Suprapubic skin (tissue), 4 donors: ENCODE results near the gene MTMR6. TPM values are rescaled to one million over a fixed set of nuclear protein-coding genes. Genes with fewer than 3 reads are reported as not detected.

ENCODE experiments used
- DNase-seq, 2 donors: peaks; one replicate each; pipeline ENCODE4 v3.0.0-alpha.2; 2019; ENCODE audit warnings: low spot score in 2 of 2
- H3K27ac ChIP-seq: fragments of 200-600 bp; sonication (generic); one replicate; pipeline ENCODE4 v1.5.1; 2019
- H3K27me3 ChIP-seq: fragments of 200-600 bp; sonication (generic); one replicate; pipeline ENCODE4 v1.5.1; 2019
- H3K36me3 ChIP-seq: fragments of 200-600 bp; sonication (generic); one replicate; pipeline ENCODE4 v1.5.1; 2019
- H3K4me1 ChIP-seq: fragments of 200-600 bp; sonication (generic); one replicate; pipeline ENCODE4 v1.5.1; 2019
- H3K4me3 ChIP-seq: fragments of 200-600 bp; sonication (generic); one replicate; pipeline ENCODE4 v1.5.1; 2019; ENCODE audit warnings: mild to moderate bottlenecking
- H3K9me3 ChIP-seq: fragments of 200-600 bp; sonication (generic); one replicate; pipeline ENCODE4 v1.5.1; 2019
- CTCF ChIP-seq, 2 donors: fragments of 200-600 bp in 1 of 2; fragments of 450-650 bp in 1 of 2; sonication (generic) in 1 of 2; IDR thresholded peaks; one replicate each; pipeline ENCODE4 v1.5.1; 2016 to 2019; ENCODE audit warnings: antibody characterized with exemption in 2 of 2, mild to moderate bottlenecking in 1 of 2, moderate library complexity in 1 of 2
- EP300 ChIP-seq: sonication (generic); formaldehyde crosslinking; IDR thresholded peaks from one replicate; pipeline ENCODE4 v1.6.1; 2017; ENCODE audit warnings: antibody characterized with exemption
- POLR2A ChIP-seq, 2 donors: fragments of 450-650 bp; IDR thresholded peaks; one replicate each; pipeline ENCODE4 v1.6.1; 2017; ENCODE audit warnings: antibody characterized with exemption in 2 of 2, mild to moderate bottlenecking in 2 of 2, moderate library complexity in 2 of 2
- POLR2AphosphoS5 ChIP-seq, 3 donors: sonication (generic); formaldehyde crosslinking; IDR thresholded peaks; one replicate each; pipeline ENCODE4 v1.6.1; 2017; ENCODE audit warnings: antibody characterized with exemption in 3 of 3
- WGBS: methylation state at CpG from one replicate; pipeline ENCODE4 v1.1.5; 2018; 5-methylcytosine and 5-hydroxymethylcytosine counted together
- total RNA-seq, 4 donors: library from RNA; depleted of rRNA; stranded (reverse); fragments of >200 nt; gene quantifications; one replicate each; pipeline ENCODE4 v1.1.0, GENCODE V29; 2016

MTMR6 gene
- total RNA-seq, 4 donors from 2014 or later, result 11.0 to 14.3 (median 12.1) TPM

GRCh38 chr13:25291691-25292090 is 4.4 kb upstream of the MTMR6 start:
- TF ChIP-seq EP300 (no peak), CTCF (IDR thresholded peaks at IDR 0.05) (no peak), POLR2A (IDR thresholded peaks at IDR 0.05) (no peak), POLR2AphosphoS5 (IDR thresholded peaks at IDR 0.05) (no peak)
- no peaks in the 10 kb centered on the region for H3K36me3 ChIP-seq
- no peaks in the 10 kb centered on the region for H3K9me3 ChIP-seq
- DNase-seq, result no peak
- no peak overlapping the region for H3K4me3 ChIP-seq
- H3K27me3 ChIP-seq, result peaks cover 6% of the 10 kb centered on the region
- WGBS, result 77% methylated on average over 1 of the region's 1 CpG
- H3K4me1 ChIP-seq, result peaks cover 6% of the 10 kb centered on the region
- no peak overlapping the region for H3K27ac ChIP-seq

GRCh38 chr13:25288966-25289365 is 1.7 kb upstream of the MTMR6 start:
- no peak for DNase-seq
- H3K27ac ChIP-seq, result no peak overlapping the region
- no peaks in the 10 kb centered on the region for H3K27me3 ChIP-seq

GRCh38 chr13:25286308-25286968 is 850 bp downstream of the MTMR6 start:
- Histone ChIP-seq H3K36me3 (no peaks in the 10 kb centered on the region), H3K4me1 (peaks cover 22% of the 10 kb centered on the region), H3K27ac (peak overlapping the region; percentile 91), H3K4me3 (peak overlapping the region; percentile 91), H3K27me3 (no peaks in the 10 kb centered on the region), H3K9me3 (no peaks in the 10 kb centered on the region)
- 6% methylated on average over 25 of the region's 25 CpGs for WGBS
- DNase-seq, result no peak
- TF ChIP-seq POLR2A (IDR thresholded peaks at IDR 0.05) (no peak), EP300 (no peak), POLR2AphosphoS5 (IDR thresholded peaks at IDR 0.05) (no peak), CTCF (IDR thresholded peaks at IDR 0.05) (no peak)

More at GRCh38 chr13:25288966-25289365, 1.7 kb upstream of the MTMR6 start:
- Histone ChIP-seq H3K36me3 (no peaks in the 10 kb centered on the region), H3K9me3 (no peaks in the 10 kb centered on the region), H3K4me3 (no peak overlapping the region), H3K4me1 (peaks cover 22% of the 10 kb centered on the region)
- 80% methylated on average over 2 of the region's 2 CpGs for WGBS
- TF ChIP-seq POLR2AphosphoS5 (IDR thresholded peaks at IDR 0.05), result no peak
- no peak for TF ChIP-seq CTCF (IDR thresholded peaks at IDR 0.05)
- TF ChIP-seq POLR2A (IDR thresholded peaks at IDR 0.05), result no peak
- no peak for TF ChIP-seq EP300

- TF ChIP-seq POLR2A (IDR thresholded peaks at IDR 0.05) (no peak), EP300 (no peak), POLR2AphosphoS5 (IDR thresholded peaks at IDR 0.05) (no peak), CTCF (IDR thresholded peaks at IDR 0.05) (no peak)
- no peaks in the 10 kb centered on the region for H3K36me3 ChIP-seq
- no peak for DNase-seq
- H3K27me3 ChIP-seq, result no peaks in the 10 kb centered on the region
- peaks cover 16% of the 10 kb centered on the region for H3K4me1 ChIP-seq
- no peak overlapping the region for H3K4me3 ChIP-seq
- WGBS, result 100% methylated on average over 1 of the region's 1 CpG
- H3K27ac ChIP-seq, result no peak overlapping the region
- H3K9me3 ChIP-seq, result no peaks in the 10 kb centered on the region
Observed at GRCh38 chr13:25281935-25282332, 5.4 kb downstream of the MTMR6 start.

GRCh38 chr13:25281193-25281934 is 5.9 kb downstream of the MTMR6 start:
- no peak overlapping the region for H3K4me3 ChIP-seq

More at GRCh38 chr13:25281193-25281934, 5.9 kb downstream of the MTMR6 start:
- H3K9me3 ChIP-seq, result no peaks in the 10 kb centered on the region
- no peak for DNase-seq
- H3K27me3 ChIP-seq, result no peaks in the 10 kb centered on the region
- 61% methylated on average over 4 of the region's 4 CpGs for WGBS
- TF ChIP-seq CTCF (IDR thresholded peaks at IDR 0.05), result no peak
- no peak for TF ChIP-seq POLR2A (IDR thresholded peaks at IDR 0.05)
- no peak for TF ChIP-seq EP300
- no peak for TF ChIP-seq POLR2AphosphoS5 (IDR thresholded peaks at IDR 0.05)
- H3K36me3 ChIP-seq, result no peaks in the 10 kb centered on the region
- H3K4me1 ChIP-seq, result peaks cover 14% of the 10 kb centered on the region
- no peak overlapping the region for H3K27ac ChIP-seq
